HG03196 (cell line): Measurements from ENCODE around the gene VPREB1.
A peak's percentile ranks its signal among the peaks of the same experiment; 100 is the strongest.
"Not testable (repeated sequence)": the region's sequence is repeated elsewhere in the genome, so short reads cannot be mapped to it uniquely, and the experiment has no call there.

Source experiments
- ATAC-seq: cut with Tn5 transposase; IDR thresholded peaks from one replicate; pipeline ENCODE4 v1.9.1; 2021; ENCODE audit not compliant: unreplicated experiment

VPREB1 gene, protein sequence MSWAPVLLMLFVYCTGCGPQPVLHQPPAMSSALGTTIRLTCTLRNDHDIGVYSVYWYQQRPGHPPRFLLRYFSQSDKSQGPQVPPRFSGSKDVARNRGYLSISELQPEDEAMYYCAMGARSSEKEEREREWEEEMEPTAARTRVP

DNA sequence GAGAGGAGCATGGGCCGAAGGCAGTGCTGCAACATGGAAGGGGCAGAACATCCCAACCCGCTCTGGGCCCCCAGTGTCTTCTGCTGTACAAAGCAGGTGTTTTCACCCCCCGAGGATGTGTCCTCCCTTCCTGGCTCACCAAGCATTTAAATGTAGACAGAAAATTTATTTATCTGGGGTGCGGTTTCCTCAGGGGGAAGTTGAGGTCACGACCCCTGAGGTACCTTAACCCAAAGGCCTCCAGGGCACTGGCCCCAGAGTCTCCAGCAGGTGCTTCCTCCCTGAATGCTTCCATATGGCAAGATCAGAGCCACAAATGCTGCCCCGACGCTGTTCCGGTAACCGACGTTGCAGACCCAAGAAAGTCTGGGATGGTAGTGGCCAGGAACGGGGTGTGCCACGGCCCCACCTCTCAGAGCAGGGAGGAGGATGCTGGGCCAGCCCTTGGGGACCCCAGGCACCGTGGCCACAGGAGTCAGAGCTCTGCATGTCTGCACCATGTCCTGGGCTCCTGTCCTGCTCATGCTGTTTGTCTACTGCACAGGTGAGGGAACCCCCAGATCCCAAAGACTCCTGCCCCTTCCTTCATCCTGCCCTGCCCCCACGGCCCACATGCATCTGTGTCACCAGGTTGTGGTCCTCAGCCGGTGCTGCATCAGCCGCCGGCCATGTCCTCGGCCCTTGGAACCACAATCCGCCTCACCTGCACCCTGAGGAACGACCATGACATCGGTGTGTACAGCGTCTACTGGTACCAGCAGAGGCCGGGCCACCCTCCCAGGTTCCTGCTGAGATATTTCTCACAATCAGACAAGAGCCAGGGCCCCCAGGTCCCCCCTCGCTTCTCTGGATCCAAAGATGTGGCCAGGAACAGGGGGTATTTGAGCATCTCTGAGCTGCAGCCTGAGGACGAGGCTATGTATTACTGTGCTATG is at the start of gene VPREB1:
TSS of gene VPREB1 (plus strand) at position 471 of the 935 bp plus-strand sequence. CDS start at position 499, 28 bp downstream.
- ATAC-seq = no peak

DNA sequence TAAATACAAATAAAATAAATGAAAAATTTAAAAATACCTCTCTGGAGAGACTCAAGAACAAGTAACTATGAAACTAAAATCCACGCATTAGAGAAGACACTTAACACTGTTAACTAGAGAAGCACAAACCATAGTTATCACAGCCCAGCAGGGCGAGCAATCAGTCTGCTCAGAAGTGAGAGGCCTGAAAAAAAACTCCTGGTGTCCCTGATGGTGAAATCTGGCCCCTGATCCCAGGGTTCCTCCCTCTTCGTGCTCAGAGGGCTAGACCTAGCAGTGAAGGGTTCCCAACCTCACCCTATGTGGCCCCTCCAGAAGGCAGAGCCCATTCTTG is 49.7 kb upstream of the VPREB1 start:
- ATAC-seq = no peak

DNA sequence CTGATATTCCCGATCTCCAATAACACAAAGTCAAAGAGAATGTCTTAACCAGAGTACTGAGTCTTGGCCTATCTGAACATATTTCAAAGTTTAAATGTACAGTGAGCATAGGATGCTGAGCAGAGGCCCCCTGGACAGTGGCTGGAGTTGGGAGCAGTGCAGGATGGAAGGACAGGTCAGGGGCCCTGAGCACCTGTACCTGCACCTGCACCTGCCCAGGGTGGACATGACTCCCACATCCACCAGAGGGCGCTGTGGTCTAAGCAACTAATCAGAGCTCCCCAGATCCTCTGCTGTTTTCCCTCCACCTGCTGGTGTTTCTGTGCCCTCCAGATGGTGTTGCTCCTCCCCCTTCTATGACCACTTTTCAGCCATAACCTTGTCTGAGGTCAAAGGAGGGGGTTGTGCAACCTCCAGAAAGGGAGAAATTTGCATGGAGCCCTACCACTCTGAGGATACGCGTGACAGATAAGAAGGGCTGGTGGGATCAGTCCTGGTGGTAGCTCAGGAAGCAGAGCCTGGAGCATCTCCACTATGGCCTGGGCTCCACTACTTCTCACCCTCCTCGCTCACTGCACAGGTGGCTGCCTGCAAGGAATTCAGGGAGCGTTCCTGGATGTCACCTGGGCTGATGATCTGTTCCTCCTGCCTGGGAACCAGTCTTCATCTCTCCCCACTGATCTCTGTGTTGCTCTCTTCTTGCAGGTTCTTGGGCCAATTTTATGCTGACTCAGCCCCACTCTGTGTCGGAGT is 49.1 kb upstream of the VPREB1 start:
- ATAC-seq = peak; percentile 68

DNA sequence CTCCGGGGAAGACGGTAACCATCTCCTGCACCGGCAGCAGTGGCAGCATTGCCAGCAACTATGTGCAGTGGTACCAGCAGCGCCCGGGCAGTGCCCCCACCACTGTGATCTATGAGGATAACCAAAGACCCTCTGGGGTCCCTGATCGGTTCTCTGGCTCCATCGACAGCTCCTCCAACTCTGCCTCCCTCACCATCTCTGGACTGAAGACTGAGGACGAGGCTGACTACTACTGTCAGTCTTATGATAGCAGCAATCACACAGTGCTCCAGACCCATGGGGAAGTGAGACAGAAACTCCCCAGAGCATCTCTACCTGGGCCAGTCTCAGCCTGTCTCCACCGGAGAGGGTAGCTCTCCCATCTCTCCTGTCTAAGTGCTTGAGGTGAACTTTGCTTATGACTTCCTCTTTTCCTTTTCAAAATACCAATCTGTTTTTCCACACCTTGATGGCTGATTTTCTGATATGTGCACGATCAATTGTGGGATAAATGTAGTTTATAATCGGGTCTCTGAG is 48.5 kb upstream of the VPREB1 start:
- ATAC-seq = peak; percentile 56

DNA sequence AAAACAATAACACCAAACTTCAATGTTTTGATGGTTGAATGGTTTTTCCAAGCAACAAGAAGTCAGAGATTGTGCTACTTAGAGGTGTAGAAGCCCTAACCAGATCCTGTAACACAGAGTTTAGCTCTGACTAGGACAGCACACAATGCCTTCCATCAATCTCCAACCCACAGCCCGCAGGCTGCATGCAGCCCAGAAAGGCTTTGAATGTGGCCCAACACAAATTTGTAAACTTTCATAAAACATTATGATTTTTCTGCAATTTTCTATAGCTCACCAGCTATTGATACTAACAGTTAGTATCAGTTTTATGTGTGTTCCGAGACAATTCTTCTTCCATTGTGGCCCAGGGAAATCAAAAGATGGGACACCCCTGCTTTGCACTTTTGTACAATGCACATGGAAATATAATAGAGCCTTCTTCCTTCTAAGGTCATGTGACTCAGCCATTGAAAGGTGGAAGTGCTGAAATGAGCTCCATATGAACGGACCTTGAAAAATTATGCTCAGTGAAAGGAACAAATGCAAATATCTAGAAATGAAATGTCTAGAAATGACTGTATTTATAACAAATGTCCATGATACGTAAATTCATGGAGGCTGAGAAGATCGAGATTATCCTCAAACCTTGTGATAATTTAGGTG is 47.6 kb upstream of the VPREB1 start:
- no peak for ATAC-seq

DNA sequence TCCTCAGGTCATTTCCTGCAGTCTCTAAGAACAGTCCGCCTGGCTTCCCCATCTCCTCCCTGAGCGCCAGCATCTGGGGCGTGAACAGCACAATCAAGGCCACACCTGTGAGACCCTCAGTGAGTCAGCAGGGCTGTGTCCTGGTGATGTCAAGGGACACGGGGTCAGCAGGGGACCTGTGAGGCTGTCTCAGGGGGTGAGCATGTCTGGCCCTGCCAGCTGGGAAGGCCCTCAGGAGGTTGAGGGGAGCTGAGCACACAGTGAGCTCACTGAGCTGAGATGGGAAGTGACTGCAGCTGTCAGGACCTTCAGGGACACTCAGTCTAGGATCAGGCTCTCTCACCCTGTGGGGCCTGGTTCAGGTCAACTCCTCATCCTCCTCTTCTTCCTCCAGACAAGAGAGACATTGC is 46.6 kb upstream of the VPREB1 start:
- ATAC-seq = no peak

DNA sequence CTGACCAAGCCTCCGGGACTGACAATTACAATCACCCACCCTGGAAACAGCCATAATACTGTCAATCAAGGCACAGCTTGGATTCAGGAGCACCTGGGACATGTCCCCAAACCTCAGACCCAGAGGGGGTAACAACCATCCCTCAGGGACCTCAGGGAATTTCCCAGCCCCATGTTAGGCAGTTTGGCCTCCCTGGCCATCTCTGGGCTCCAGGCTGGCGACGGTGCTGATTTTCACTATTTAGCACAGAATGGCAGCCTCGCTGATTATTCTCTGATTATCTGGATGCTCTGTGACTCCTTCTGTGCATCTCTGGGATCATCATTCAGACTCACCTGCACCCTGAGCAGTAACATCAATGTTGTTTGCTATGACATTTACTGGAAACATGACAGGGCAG is 45.8 kb upstream of the VPREB1 start:
- ATAC-seq = no peak

DNA sequence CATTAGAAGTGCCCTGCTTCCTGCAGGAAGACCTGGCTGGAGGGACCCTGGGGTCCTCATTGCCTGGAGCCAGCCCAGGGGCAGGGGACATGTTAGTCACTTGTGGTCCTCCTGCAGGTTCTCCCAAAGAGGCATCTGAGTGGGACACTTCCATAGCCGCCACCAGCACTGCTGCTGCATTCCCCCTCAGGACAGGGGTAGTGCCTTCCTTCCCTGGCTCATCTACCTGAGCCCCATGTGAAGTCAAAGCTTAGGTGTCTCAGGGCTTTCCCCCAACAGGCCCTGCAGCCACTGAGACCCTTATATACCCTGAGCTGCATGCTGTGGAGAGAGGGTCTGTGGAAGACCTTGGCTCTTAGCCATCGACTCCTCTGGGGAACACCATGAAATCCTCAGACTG is 45.0 kb upstream of the VPREB1 start:
- ATAC-seq = no peak

DNA sequence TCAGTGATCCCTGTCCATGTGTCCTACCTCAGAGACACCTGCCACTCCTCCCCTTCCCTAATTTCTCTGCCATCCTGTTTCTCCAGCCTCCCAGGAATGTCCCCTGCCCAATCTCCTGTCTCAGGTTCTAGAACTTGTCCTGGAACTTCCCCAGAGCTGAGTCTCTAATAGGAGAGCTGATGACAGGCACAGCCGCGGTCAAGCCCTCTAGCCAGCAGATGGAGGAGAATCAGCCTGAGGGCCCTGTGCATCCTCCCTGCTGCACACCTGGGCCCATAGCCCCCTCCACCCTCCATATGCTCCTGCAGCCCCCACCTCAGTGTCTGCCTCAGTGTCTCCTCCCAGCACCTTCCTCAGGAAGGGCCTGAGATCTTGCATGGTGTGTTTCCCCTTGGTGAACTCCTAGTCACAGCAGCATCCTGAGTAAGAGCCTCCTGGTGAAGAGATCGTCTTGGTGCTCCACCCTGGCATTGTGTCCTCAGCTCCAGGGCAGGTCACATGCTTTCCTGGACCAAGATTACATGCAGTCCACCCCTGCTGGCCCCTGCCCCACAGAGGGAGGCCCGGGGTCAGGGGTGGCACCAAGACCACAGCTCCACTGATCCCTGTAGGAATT is 43.9 kb upstream of the VPREB1 start:
- no peak for ATAC-seq

DNA sequence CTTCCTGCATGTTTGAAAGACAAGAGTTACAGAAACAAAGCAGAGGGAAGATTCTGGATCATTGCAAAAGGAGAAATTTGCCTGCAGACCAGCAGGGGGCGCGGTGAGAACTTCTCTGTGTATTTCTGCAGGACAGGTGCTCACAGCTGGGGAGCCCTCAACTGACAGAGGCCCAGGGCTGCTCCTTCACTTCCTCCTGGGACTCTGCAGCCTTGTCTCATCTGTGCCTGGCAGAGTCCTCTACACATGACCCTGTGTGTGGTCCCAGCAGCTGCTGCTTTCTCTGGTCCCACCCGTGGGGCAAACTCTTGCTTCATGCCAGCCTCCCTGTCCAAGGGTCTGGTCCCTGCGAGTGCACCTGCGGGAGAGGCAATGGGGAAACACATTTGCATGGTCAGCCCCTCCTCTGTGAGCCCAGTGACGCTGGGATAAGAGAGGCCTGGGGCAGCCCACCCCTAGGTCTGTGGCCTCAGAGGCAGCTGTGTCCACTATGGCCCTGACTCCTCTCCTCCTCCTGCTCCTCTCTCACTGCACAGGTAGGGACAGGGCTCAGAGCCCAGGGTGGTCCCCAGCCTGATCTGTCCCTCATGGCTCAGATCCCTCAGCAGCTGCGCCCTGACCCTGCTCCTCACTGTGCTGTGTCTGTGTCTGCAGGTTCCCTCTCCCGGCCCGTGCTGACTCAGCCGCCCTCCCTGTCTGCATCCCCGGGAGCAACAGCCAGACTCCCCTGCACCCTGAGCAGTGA is 43.2 kb upstream of the VPREB1 start:
- peak; percentile 43 for ATAC-seq

DNA sequence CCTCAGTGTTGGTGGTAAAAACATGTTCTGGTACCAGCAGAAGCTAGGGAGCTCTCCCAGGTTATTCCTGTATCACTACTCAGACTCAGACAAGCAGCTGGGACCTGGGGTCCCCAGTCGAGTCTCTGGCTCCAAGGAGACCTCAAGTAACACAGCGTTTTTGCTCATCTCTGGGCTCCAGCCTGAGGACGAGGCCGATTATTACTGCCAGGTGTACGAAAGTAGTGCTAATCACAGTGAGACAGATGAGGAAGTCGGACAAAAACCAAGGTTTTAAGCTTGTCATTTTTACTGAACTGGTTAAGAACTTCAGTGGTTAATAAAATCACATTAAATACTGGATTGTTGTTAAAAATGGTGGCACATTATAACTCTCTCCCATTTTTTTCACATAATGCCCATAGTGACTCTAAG is 42.6 kb upstream of the VPREB1 start:
- no peak for ATAC-seq

DNA sequence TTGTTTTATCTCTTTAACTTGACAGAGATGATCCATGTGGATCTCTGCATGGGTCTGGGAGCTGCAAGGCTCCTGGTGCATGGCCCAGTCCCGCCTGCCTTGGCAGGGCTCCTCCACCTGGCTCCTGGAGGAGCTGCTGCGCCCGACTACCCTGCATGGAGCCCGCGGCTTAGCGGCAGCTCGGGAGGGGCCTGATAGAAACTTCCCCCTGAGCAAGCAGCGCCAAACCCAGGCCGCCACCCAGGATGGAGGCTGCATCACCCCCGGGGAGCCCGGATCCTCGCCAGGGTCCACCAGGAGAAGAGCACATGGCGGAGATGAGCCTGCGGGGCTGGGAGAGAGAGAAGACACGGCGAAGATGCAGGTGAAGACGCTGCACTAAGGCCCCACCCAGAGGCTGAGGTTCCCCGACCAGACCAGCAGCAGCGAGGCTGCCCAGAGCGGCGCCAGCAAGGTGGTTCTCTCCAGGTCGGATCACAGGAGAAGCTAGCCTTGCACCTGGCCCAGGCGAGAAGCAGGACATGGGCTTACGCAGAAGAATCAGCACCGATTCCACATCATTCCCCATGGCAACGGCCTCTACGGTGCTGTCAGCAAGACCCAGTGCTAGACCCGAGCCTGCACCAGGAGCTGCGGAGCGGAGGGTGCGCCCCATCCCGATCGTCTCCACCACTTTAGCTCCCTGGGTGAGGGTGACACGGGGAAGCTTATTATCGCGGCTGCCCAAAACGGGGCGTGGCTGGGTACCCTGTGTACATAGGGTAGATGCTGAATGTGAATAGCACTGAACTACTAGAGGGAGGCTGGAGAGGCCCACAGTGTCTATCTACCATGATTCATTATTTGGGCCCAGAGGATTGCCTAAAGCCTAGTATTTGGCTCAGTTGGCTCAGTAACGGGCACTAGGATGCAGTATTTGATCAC is 41.3 kb upstream of the VPREB1 start:
- ATAC-seq = no peak

DNA sequence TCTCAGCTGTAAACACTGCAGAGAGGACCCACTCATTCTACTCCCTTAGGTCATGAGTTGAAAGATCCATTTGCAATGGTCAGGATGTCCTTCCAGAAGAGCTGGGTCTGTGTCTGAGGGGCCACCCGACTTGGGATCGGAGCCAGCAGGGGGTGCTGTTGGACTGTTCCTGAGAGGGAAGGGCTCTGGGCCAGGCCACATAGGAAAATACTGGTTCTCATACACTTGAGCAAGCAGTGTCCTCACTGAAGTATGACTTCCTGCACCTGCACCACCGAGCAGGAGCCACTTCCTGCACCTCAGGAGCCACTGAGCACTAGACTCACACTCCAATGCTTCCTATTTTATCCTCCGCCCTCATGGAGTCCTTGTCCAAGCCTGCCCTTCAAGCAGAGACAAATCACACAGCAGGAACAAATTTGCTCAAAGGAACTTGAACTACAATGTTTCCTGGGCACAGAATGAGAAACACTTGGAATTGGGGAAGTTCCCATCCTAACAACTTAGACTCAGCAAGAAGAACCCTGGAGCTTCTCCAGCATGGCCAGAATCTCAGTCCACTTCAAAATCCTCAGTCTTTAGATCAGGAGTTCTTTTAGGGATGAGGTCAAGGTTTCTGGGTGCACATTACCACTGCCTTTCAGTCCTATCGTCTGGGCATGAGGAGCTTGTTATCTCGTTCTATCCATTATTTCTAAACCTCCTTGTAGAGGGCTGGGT is 36.6 kb upstream of the VPREB1 start:
- ATAC-seq = peak; percentile 68

DNA sequence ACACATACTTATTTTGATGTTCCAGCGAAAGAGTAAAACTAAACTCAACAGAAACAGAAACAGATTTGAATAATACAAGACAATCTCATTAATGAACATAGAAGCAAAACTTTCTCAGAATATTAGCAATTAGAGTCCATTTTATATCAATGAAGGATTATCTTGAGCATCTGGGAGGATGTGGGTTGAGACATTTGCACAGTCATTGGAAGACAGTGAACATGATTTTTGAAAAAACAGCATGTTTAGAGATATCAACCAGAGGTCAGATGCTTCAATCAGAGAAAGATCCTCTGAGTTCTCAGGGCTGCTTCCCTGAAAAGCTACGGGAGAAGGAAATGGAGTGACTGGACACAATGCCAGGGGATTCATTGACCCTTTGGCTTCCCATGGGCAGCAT is 35.9 kb upstream of the VPREB1 start:
- ATAC-seq = no peak

DNA sequence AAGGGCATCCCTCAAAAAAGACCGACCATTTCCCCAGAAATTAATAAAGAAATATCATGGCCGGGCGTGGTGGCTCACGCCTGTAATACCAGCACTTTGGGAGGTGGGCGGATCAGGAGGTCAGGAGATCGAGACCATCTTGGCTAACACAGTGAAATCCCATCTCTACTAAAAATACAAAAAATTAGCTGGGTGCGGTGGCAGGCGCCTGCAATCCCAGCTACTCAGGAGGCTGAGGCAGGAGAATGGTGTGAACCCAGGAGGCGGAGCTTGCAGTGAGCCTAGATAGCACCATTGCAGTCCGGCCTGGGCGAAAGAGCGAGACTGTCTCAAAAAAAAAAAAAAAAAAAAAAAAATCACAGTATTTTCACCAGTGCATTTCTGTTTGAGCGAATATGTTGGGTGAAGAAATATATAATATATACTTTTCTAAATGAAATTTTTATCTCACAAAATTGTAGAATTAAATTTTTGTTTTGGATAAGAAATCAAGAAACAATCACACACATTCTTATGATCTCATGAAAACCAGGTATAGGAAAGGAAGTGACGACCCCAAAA is 35.4 kb upstream of the VPREB1 start:
- not testable (repeated sequence) for ATAC-seq

DNA sequence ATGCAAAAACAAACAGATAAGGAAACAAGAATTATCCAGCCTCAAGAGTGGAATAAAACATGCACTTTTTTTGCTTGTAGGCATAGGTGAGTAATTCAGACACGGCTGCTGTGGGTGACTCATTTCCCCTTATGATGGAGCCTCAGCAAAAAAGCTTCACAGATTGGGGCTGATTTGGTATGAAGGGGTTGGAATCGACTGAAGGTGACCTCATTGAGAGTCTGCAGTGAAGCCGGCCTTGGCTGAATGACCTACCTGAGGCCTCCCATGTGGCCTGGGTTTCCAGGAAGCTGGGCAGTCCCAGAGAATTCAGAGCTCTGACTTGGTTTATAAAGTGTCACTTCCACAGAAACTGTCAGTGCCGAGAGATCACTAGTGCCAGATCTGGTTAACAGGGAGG is 34.2 kb upstream of the VPREB1 start:
- ATAC-seq = peak; percentile 45

DNA sequence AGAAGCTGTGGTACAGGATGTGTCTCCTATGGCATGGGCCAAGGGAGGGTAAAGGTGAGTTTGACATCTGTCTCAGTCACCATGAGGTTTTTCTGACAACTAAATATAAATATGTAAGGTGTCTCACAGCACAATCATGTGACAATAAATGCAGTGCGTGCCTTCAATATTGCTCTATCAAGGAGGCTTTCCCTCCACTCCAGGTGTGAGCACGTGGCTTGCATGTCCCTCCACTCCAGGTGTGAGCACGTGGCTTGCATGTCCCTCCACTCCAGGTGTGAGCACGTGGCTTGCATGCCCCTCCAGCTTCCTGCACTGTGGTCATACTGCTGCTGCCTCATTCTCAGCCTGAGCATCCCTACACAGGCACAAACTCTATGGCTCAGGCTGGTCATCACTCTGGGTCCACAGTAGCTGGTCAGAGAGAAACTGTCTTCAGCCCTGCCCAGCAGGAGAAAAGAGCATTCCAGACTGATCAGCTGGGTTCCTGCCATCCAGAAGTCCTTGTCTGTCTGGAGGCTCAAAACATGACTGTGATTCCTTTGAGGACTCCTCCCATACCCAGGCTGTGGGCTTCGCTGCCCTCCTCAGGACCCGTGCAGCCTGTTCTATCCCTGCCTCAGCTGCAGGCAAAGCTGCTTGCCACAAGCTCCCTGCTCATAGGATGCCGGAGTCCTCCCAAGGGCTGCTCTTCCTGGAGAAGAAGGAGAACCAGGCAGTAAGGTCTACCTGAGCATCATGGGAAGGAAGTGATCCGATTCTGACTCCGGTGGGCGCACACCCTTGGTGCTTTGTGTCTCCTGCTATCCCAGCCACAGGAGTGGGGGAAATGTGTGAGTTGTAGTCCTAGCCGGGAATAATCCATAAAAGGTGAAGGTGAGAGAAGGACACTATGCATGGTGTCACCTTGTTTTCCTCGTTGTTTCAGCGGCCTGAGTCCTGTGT is 33.4 kb upstream of the VPREB1 start:
- no peak for ATAC-seq
